IMR-90 (cell line): ENCODE results near the gene FDCSP. TPM values are rescaled to one million over a fixed set of nuclear protein-coding genes. Genes with fewer than 3 reads are reported as not detected.

Source experiments
- ATAC-seq: fragments of 200-7000 bp; cut with Tn5 transposase; 2 replicates; pipeline ENCODE4 v1.9.1; 2020; ENCODE audit warnings: low read depth, mild to moderate bottlenecking, moderate library complexity
- BruUV-seq: library from RNA; stranded (reverse); fragments of 400-500 nt; replicated peaks from 2 replicates; lab custom pipeline; 2021; lab: Mats Ljungman, UMichigan
- CTCF ChIA-PET: fragments of 300-600 bp; formaldehyde crosslinking; extraction: SDS; loops from one replicate; lab custom pipeline; 2021; ENCODE audit warnings: antibody characterized with exemption; lab: Yijun Ruan, JAX
- POLR2A ChIA-PET: fragments of 300-600 bp; sonication (Branson Sonifier 250); formaldehyde crosslinking; loops from one replicate; lab custom pipeline; 2022; ENCODE audit warnings: antibody characterized with exemption; ENCODE audit not compliant: unreplicated experiment; lab: Charles Lee
- DNase-seq: peaks from one replicate; pipeline ENCODE4 v3.0.0; 2013
- H2AFZ ChIP-seq: replicated peaks from 2 replicates; pipeline ENCODE3; 2013; ENCODE audit warnings: low read length, mild to moderate bottlenecking; ENCODE audit not compliant: poor library complexity
- H2AK5ac ChIP-seq: 2 replicates; pipeline ENCODE4 v1.6.1; 2013; ENCODE audit warnings: low read depth, low read length, inconsistent platforms
- H2AK9ac ChIP-seq: replicated peaks from 2 replicates; pipeline ENCODE3; 2013; ENCODE audit warnings: mild to moderate bottlenecking, low read depth, low read length, moderate library complexity; ENCODE audit not compliant: poor library complexity
- H2BK120ac ChIP-seq: 2 replicates; pipeline ENCODE4 v1.6.1; 2013; ENCODE audit warnings: low read depth, low read length, inconsistent platforms
- H2BK15ac ChIP-seq: 3 replicates; pipeline ENCODE4 v1.6.1; 2013; ENCODE audit warnings: low read depth, low read length, inconsistent platforms
- H2BK20ac ChIP-seq: 2 replicates; pipeline ENCODE4 v1.6.1; 2013; ENCODE audit warnings: low read depth, mild to moderate bottlenecking, inconsistent platforms, low read length, moderate library complexity
- H2BK5ac ChIP-seq: 2 replicates; pipeline ENCODE4 v1.6.1; 2013; ENCODE audit warnings: mild to moderate bottlenecking, low read depth, low read length, inconsistent platforms; ENCODE audit not compliant: poor library complexity, severe bottlenecking
- H3K14ac ChIP-seq: replicated peaks from 2 replicates; pipeline ENCODE4 v1.6.1; 2013; ENCODE audit warnings: low read depth, low read length, inconsistent platforms
- H3K18ac ChIP-seq: 2 replicates; pipeline ENCODE4 v1.6.1; 2013; ENCODE audit warnings: low read depth, low read length, control low read depth
- H3K23ac ChIP-seq: 2 replicates; pipeline ENCODE4 v1.6.1; 2013; ENCODE audit warnings: low read depth, low read length, inconsistent platforms
- H3K27ac ChIP-seq: 2 replicates; pipeline ENCODE4 v1.5.1; 2013; ENCODE audit warnings: mild to moderate bottlenecking, control low read depth, low read length; ENCODE audit not compliant: insufficient read depth
- H3K27me3 ChIP-seq: 2 replicates; pipeline ENCODE4 v1.6.1; 2013; ENCODE audit warnings: low read length; ENCODE audit not compliant: control insufficient read depth, insufficient read depth
- H3K36me3 ChIP-seq: 2 replicates; pipeline ENCODE4 v1.6.1; 2013; ENCODE audit warnings: low read length, mixed read lengths; ENCODE audit not compliant: control insufficient read depth, insufficient read depth
- H3K4ac ChIP-seq: 2 replicates; pipeline ENCODE4 v1.6.1; 2013; ENCODE audit warnings: low read depth, low read length, inconsistent platforms
- H3K4me1 ChIP-seq: 2 replicates; pipeline ENCODE4 v1.6.1; 2013; ENCODE audit warnings: low read length, mixed read lengths; ENCODE audit not compliant: control insufficient read depth, insufficient read depth
- H3K4me2 ChIP-seq: 2 replicates; pipeline ENCODE4 v1.6.1; 2013; ENCODE audit warnings: low read depth, mild to moderate bottlenecking, control low read depth, low read length, moderate library complexity
- H3K4me3 ChIP-seq: 2 replicates; pipeline ENCODE4 v1.5.1; 2013; ENCODE audit warnings: low read depth, mild to moderate bottlenecking, control low read depth, low read length, moderate library complexity; ENCODE audit not compliant: insufficient read depth
- H3K56ac ChIP-seq: 2 replicates; pipeline ENCODE4 v1.6.1; 2013; ENCODE audit warnings: low read length, inconsistent platforms; ENCODE audit not compliant: insufficient read depth; ENCODE audit errors: extremely low read depth
- H3K79me1 ChIP-seq, 2 experiments: 2 replicates each; pipeline ENCODE4 v1.6.1; 2013; ENCODE audit warnings: low read length in 2 of 2, inconsistent platforms in 1 of 2, low read depth in 1 of 2
- H3K9ac ChIP-seq: 2 replicates; pipeline ENCODE4 v1.6.1; 2013; ENCODE audit warnings: low read depth, low read length, control low read depth
- H3K9me1 ChIP-seq: 2 replicates; pipeline ENCODE4 v1.6.1; 2013; ENCODE audit warnings: low read length, inconsistent platforms; ENCODE audit not compliant: insufficient read depth
- H3K9me3 ChIP-seq: 2 replicates; pipeline ENCODE4 v1.6.1; 2013; ENCODE audit warnings: low read length; ENCODE audit not compliant: control insufficient read depth, insufficient read depth
- H4K20me1 ChIP-seq: 2 replicates; pipeline ENCODE4 v1.6.1; 2013; ENCODE audit warnings: low read length, inconsistent platforms; ENCODE audit not compliant: insufficient read depth
- H4K5ac ChIP-seq: 2 replicates; pipeline ENCODE4 v1.6.1; 2013; ENCODE audit warnings: mild to moderate bottlenecking, low read depth, low read length, control low read depth
- H4K8ac ChIP-seq, 2 experiments: 2 replicates each; pipeline ENCODE4 v1.6.1; 2013; ENCODE audit warnings: low read depth in 2 of 2, low read length in 2 of 2, control low read depth in 1 of 2, inconsistent platforms in 1 of 2
- H4K91ac ChIP-seq: 2 replicates; pipeline ENCODE4 v1.6.1; 2013; ENCODE audit warnings: low read depth, low read length, inconsistent platforms; ENCODE audit not compliant: insufficient read depth
- CEBPB ChIP-seq: IDR thresholded peaks from 2 replicates; pipeline ENCODE4 v1.6.1; 2012; ENCODE audit warnings: low read depth, low read length, improper control_type of control experiment
- MAFK ChIP-seq: IDR thresholded peaks from 2 replicates; pipeline ENCODE4 v1.6.1; 2012; ENCODE audit warnings: low read depth, low read length, improper control_type of control experiment
- NFE2L2 ChIP-seq: fragments of 150-350 bp; IDR thresholded peaks from 2 replicates; pipeline ENCODE4 v1.6.1; 2016; ENCODE audit warnings: low read depth, mild to moderate bottlenecking, low read length
- RAD21 ChIP-seq: IDR thresholded peaks from 2 replicates; pipeline ENCODE4 v1.6.1; 2012; ENCODE audit warnings: low read length, improper control_type of control experiment
- WGBS, 2 experiments: methylation state at CpG; one replicate each; pipeline versions ENCODE4 v1.1.5 to v1.1.7; 2013; ENCODE audit warnings: missing lambda C conversion rate in 2 of 2; ENCODE audit not compliant: insufficient read length in 1 of 2; ENCODE audit errors: extremely low coverage in 2 of 2; 5-methylcytosine and 5-hydroxymethylcytosine counted together
- dilution Hi-C: fragments of 300-500 bp; cut with HindIII; formaldehyde crosslinking; loops from one replicate; pipeline ENCODE4 v1.14.3; 2018; ENCODE audit warnings: low sequenced_read_pairs; ENCODE audit not compliant: unreplicated experiment
- in situ Hi-C: fragments of 300-500 bp; cut with MboI; formaldehyde crosslinking; loops from 3 replicates; pipeline ENCODE4 v1.14.3; 2019; ENCODE audit warnings: low sequenced_read_pairs, inconsistent platforms, mixed read lengths
- intact Hi-C: fragments of 100-400 bp; cut with micrococcal nuclease; formaldehyde crosslinking; loops from 2 replicates; pipeline ENCODE4 v1.10.0; 2022
- polyA plus RNA-seq, 3 experiments: library from polyadenylated mRNA; depleted of rRNA; stranded (reverse); fragments of >200 nt; gene quantifications; 2 replicates each; pipeline ENCODE4 v1.2.3, GENCODE V29; 2012; ENCODE audit warnings: low replicate concordance in 1 of 3
- total RNA-seq: library from RNA; depleted of rRNA; stranded (reverse); fragments of >200 nt; gene quantifications from 2 replicates; pipeline ENCODE4 v1.2.3, GENCODE V29; 2012

FDCSP gene
- total and polyA plus RNA-seq, 2 of the 4 experiments (the other 2 are of a cell fraction), result not detected

- no peaks in the 10 kb centered on the region for H3K36me3 ChIP-seq
- no peaks in the 10 kb centered on the region for H3K79me1 ChIP-seq
- no peak within 1 kb of the TSS for H2BK5ac ChIP-seq
- no peak within 1 kb of the TSS for H2AK9ac ChIP-seq
- no peak within 1 kb of the TSS for H3K14ac ChIP-seq
- ATAC-seq, result no peak
- no peak within 1 kb of the TSS for H2AK5ac ChIP-seq
- H2BK120ac ChIP-seq, result no peak within 1 kb of the TSS
- H2BK20ac ChIP-seq, result no peak within 1 kb of the TSS
- dilution Hi-C loops, result no loop called here
- no peak within 1 kb of the TSS for H3K9ac ChIP-seq
- CTCF ChIA-PET, result interaction anchor here (1.4 kb wide), 1 partner anchor 12 kb away, joined by 4 read pairs; no protein-coding TSS in a partner anchor
- H4K5ac ChIP-seq, result no peak within 1 kb of the TSS
- no peak within 1 kb of the TSS for H2AFZ ChIP-seq
- no peak within 1 kb of the TSS for H3K27ac ChIP-seq
- H3K9me1 ChIP-seq, result no peaks in the 10 kb centered on the region
- H3K18ac ChIP-seq, result no peak within 1 kb of the TSS
- no TSS peak for BruUV-seq
- in situ Hi-C loops, result no loop called here
- WGBS, 2 experiments, result no CpG with 5 or more reads among the region's 1 CpG
- H4K20me1 ChIP-seq, result no peaks in the 10 kb centered on the region
- H3K4me3 ChIP-seq, result no peak within 1 kb of the TSS
- DNase-seq, result no peak
- TF ChIP-seq RAD21 (no peak), CEBPB (no peak), MAFK (no peak), NFE2L2 (no peak)
- intact Hi-C loops, result no loop called here
- POLR2A ChIA-PET, result no interaction called here
- H4K8ac ChIP-seq, result no peak within 1 kb of the TSS
- no peaks in the 10 kb centered on the region for H3K4me1 ChIP-seq
- no peak within 1 kb of the TSS for H3K23ac ChIP-seq
- no peaks in the 10 kb centered on the region for H3K27me3 ChIP-seq
- no peak within 1 kb of the TSS for H3K4me2 ChIP-seq
- H3K9me3 ChIP-seq, result no peaks in the 10 kb centered on the region
- no peak within 1 kb of the TSS for H4K91ac ChIP-seq
- H3K4ac ChIP-seq, result no peak within 1 kb of the TSS
- H3K56ac ChIP-seq, result no peak within 1 kb of the TSS
- H2BK15ac ChIP-seq, result no peak within 1 kb of the TSS
Measured at GRCh38 chr4:70195425-70195824, 30.5 kb upstream of the FDCSP start, which contains the start of gene ODAM. ODAM (plus strand) TSS chr4:70195725; CDS start chr4:70196544, 819 bp downstream.
